DMS53 (cell line): Measurements from ENCODE around the gene TMX1.
"Not testable (repeated sequence)": the region's sequence is repeated elsewhere in the genome, so short reads cannot be mapped to it uniquely, and the experiment has no call there.

Source experiments
- DNase-seq: peaks from one replicate; lab custom pipeline; 2025; lab: John Stamatoyannopoulos, UW

Gene TMX1

DNA sequence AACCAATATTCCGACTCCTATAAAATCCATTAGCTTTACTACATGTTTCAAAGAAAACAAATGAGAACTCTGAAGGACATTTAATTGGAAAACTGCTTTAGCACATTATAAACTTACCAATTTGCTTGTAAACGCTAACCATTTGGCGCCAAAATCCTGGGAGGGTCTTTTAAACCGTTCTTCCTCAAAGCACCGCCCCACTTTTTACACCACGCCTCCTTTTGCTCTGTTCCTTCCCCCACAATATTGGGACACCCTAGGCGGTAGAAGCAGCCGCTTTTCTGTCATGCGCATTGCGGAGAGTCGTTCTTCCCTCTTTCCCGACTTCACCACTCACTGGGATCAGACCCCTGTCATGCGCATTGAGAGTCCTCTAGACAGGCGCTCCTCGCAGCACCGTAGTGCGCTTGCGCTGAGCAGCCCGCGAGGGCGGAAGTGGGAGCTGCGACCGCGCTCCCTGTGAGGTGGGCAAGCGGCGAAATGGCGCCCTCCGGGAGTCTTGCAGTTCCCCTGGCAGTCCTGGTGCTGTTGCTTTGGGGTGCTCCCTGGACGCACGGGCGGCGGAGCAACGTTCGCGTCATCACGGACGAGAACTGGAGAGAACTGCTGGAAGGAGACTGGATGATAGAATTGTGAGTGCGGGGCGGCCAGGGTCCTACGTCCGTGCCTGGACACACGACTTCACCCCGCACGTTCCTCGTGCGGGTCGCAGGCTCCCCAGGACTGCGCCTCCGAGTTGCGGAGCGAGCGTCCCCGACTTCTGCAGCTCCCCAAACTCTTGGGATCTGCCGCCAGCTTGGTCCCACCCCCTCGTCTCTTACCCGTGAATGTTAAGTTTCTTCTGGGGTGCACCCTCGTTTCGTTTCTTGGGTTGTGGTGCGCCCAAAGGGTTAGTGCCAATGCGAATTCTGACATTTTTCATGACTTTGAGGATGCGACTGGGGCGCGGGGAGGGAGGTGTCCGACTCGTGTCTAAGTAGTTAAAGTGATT lies at the start of gene TMX1:
Gene TMX1 (plus strand): TSS at position 435 of the 991 bp plus-strand sequence. CDS start 46 bp downstream, at position 481.
- peak; percentile 97 for DNase-seq

DNA sequence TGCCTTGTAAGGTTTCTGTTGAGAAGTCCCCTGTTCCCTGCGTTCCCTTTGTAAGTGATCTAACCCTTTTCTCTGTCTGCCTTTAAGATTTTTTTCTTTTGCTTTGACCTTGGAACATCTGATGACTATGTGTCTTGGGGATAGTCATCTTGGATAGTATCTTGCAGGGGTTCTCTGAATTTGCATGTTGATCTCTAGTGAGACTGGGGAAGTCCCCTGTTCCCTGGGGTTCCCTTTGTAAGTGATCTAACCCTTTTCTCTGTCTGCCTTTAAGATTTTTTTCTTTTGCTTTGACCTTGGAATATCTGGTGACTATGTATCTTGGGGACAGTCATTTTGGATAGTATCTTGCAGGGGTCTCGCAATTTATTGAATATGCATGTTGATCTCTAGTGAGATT lies 38.2 kb upstream of the TMX1 start:
- no peak for DNase-seq

GRCh38 chr14:51202914-51203665 lies 37.0 kb upstream of the TMX1 start:
- DNase-seq = no peak

DNA sequence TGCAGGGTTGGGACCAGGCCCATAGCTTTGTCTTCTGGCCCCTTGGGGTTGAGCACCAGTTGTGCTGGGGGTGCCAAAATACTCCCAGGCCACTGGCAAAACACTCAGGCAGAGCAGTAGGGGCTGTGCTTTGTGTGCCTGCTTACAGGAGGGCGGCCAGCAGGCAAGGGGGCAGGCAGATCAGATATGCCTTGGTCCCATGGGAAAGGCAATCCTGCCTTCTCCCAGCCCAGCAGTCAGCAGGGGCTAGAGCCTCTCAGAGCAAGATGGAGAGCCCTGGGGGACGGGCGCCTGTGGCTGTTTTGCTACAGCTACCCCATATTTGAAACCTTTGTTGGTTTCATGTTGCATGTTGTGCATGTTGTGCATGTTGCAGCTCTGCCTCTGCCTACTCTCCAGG lies 36.2 kb upstream of the TMX1 start:
- no peak for DNase-seq

DNA sequence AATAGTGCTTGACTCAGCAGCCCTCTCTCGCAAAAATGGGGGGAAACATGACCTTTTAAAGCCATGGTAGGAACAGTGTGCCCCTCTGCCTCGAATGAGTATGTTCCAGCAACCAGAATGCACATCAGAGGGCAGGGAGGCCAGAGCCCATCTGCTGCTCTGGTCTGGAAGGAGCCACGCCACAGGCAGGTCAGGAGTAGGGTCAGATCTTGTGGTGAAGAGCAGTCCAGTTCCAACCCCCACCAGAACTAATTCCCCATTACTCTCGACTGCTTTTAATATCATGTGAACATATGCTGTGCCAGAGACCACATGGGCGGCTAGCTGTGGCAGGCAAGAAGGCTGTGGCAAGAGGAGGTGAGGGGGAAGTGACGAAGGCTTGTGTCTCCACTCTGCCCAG lies 34.6 kb upstream of the TMX1 start:
- peak; percentile 28 for DNase-seq

DNA sequence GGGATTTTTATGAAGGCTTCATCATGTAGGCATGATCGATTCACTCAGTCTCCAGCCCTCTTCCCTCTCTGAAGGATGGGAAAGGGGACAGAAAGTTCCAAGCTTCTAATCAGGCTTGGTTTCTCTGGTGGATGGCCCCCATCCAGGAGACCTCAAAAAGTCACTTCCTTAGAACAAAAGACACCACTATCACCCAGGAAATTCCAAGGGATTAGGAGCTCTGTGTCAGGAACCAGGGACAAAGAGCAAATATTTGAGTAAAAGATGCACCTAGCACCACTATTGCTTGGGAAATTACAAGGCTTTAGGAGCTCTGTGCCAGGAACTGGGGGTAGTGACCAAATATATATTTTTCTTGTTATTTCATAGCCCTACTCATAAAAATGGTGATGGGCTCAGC lies 33.6 kb upstream of the TMX1 start:
- peak; percentile 42 for DNase-seq

GRCh38 chr14:51207621-51208020 lies 32.4 kb upstream of the TMX1 start:
- peak; percentile 56 for DNase-seq

GRCh38 chr14:51208982-51209381 lies 31.1 kb upstream of the TMX1 start:
- peak; percentile 84 for DNase-seq

DNA sequence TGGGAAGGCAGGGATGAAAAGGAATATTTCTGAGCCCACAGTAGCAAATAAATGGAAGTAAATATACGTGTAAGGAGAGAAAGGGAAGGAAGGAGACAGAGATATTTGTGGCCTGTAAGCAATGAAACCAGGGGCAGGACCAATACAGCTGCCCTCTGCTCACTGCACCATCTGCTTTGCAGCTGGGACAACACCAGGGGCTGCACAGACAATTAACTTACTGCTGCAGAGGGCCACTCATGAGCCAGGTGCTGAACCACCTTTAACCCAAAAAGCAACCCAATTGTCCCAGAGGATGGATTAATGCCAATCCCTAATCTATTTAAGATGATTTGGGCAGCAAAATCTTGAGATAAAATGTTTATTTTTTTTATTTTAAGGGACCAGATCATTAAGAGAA lies 30.6 kb upstream of the TMX1 start:
- peak; percentile 91 for DNase-seq

GRCh38 chr14:51210594-51210993 lies 29.5 kb upstream of the TMX1 start:
- peak; percentile 82 for DNase-seq

DNA sequence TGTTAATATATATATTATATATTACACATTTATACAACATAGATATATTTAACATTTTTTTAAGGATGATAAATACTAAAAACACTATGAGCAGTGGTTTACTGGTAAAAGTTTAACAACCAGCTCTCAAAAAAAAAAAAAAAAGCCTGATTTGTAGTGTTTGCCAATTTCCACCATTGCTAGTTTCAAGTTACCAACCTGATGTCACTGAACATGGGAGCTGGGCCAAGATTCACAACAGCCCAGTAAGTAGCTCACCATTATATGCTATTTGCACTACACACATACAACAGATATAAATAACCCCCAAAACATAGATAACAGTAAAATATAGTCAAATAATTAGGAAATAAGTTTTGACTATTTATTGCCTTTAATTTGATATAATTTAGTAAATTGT lies 28.9 kb upstream of the TMX1 start:
- peak; percentile 92 for DNase-seq

DNA sequence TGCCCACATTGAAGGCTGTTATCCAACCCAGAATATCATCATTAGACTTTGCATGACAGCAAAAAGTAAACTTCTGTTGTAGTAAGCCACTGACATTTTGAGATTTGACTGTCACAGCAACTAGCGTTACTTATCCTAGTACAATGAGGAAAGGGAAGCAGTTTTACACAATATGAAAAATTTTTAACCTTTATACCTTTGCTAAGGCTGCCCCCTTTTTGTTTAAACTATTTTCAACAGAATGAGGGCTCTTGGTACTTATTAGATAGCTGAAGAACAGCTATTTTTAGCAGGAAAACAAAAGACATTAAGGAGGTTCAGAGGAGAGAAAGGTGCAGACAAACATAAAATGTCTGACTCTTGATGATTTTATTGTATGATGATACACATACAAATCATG lies 23.4 kb upstream of the TMX1 start:
- DNase-seq = peak; percentile 5

GRCh38 chr14:51219473-51220448 lies 20.3 kb upstream of the TMX1 start:
- DNase-seq = peak; percentile 56

GRCh38 chr14:51223463-51223862 lies 16.6 kb upstream of the TMX1 start:
- not testable (repeated sequence) for DNase-seq

- no peak for DNase-seq
These were observed 15.5 kb upstream of the TMX1 start for GRCh38 chr14:51224551-51224950.

GRCh38 chr14:51225751-51226150 lies 14.3 kb upstream of the TMX1 start:
- no peak for DNase-seq

DNA sequence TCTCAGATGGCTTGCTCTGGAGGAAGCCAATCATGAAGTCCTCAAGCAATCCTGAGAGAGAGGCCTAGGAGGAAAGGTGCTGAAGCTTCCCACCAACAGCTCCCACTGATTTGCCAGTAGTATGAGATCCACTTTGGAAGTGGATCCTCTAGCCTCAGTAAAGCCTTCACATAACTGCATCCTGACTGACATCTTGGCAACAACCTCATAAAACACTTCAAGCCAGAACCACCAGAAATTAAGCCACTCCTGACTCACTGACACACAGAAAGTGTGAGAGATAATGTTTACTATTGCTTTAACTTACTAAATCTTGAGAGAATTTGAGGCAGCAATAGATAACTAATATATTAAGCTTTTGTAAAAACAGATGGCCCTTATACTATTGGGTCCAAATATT lies 11.7 kb upstream of the TMX1 start:
- DNase-seq = no peak

DNA sequence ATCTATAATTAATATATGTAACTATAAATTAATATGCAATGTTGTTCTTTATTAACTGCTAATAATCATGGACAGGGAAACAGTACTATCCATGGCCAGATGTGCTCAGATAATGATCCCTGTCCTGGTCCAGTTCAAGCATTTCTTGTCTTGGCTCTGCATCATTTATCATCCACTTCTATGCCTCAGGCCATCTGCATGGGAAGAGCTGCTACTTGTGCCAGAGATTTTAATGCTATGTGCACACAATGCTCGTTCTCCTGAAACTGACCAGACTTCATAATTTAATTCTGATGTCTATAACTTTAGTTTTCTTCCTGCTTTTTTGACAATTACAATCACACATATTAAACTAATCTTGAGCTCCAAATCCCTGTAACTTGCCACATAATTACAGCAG lies 11.2 kb upstream of the TMX1 start:
- no peak for DNase-seq

DNA sequence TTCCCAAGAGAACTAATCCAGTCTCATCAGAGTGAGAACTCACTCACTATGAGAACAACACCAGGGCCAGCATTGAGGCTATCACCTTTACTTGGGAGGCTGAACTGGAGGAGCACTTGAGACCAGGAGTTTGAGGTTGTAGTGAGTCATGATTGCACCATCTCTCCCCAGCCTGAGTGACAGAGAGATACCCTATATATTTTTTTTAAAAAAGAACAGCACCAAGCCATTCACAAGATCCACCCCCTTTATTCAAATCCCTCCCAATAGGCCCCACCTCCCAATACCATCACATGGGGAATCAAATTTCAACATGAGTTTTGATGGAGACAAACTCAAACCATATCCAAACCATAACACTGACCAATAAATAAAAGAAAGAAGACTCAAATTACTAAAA lies 3.7 kb upstream of the TMX1 start:
- peak; percentile 43 for DNase-seq

- DNase-seq = no peak
These were observed 845 bp downstream of the TMX1 start for GRCh38 chr14:51240804-51241380.
